BLaER1 treated with 17β-estradiol and CSF1 and Interleukin-3, amounts not matched to agents 10 nM and 100 nM (cell line): ENCODE data around the gene CPM.
"Not testable (repeated sequence)": the region's sequence is repeated elsewhere in the genome, so short reads cannot be mapped to it uniquely, and the experiment has no call there.

Experiments
- H3K27ac ChIP-seq, 11 experiments: shearing (Covaris generic); formaldehyde crosslinking; 2 replicates each; pipeline ENCODE4 v1.8.1; 2022
- H3K27me3 ChIP-seq, 11 experiments: shearing (Covaris generic); formaldehyde crosslinking; 2 replicates each; pipeline ENCODE4 v1.8.1; 2022
- H3K36me3 ChIP-seq, 11 experiments: shearing (Covaris generic); formaldehyde crosslinking; 2 replicates each; pipeline ENCODE4 v1.8.1; 2022
- H3K4me1 ChIP-seq, 10 experiments: shearing (Covaris generic); formaldehyde crosslinking; 2 replicates each; pipeline ENCODE4 v1.8.1; 2022
- H3K4me2 ChIP-seq, 11 experiments: shearing (Covaris generic); formaldehyde crosslinking; 2 replicates each; pipeline ENCODE4 v1.8.1; 2022
- H3K4me3 ChIP-seq, 10 experiments: shearing (Covaris generic); formaldehyde crosslinking; 2 replicates each; pipeline ENCODE4 v1.8.1; 2022
- H3K9ac ChIP-seq, 11 experiments: shearing (Covaris generic); formaldehyde crosslinking; 2 replicates each; pipeline ENCODE4 v1.8.1; 2022
- H3K9me3 ChIP-seq, 11 experiments: shearing (Covaris generic); formaldehyde crosslinking; replicated peaks in 1 of 11; 2 replicates each; pipeline ENCODE4 v1.8.1; 2022
- H4K20me1 ChIP-seq, 11 experiments: shearing (Covaris generic); formaldehyde crosslinking; 2 replicates each; pipeline ENCODE4 v1.8.1; 2022
- Cebpa-rat ChIP-seq, 11 experiments: shearing (Covaris generic); IDR thresholded peaks; 2 replicates each; pipeline ENCODE4 v1.8.1; 2022

Gene CPM

GRCh38 chr12:68827895-68828671 lies 104.9 kb downstream of the CPM start:
- peaks cover 94 to 99% (median 98%) of the 10 kb centered on the region in 11 experiments for H4K20me1 ChIP-seq
- H3K36me3 ChIP-seq, result peaks cover 96 to 99% (median 97%) of the 10 kb centered on the region in 11 experiments
- no peaks in the 10 kb centered on the region for H3K27me3 ChIP-seq
- TF ChIP-seq Cebpa-rat (IDR thresholded peaks at IDR 0.05), result no peak
- H3K4me3 ChIP-seq, result no peak overlapping the region
- H3K9me3 ChIP-seq, result no peaks in the 10 kb centered on the region
- H3K9ac ChIP-seq, result peak overlapping the region in 2 of 11 experiments; percentile 5 to 31; a peak in 1 of 22 replicates
- peaks cover 21 to 42% (median 30%) of the 10 kb centered on the region in 10 experiments; a peak in 17 of 20 replicates for H3K4me1 ChIP-seq
- peak overlapping the region in 4 of 11 experiments; percentile 27 to 45 (median 32); a peak in 7 of 22 replicates for H3K27ac ChIP-seq
- H3K4me2 ChIP-seq, result no peak overlapping the region

GRCh38 chr12:68825569-68826217 lies 107.3 kb downstream of the CPM start:
- Histone ChIP-seq H3K4me1 (peaks cover 21 to 54% (median 26%) of the 10 kb centered on the region in 10 experiments), H3K9me3 (no peaks in the 10 kb centered on the region), H3K4me3 (no peak overlapping the region), H3K9ac (peak overlapping the region in 2 of 11 experiments; percentile 1 to 24; a peak in 2 of 22 replicates), H3K27me3 (no peaks in the 10 kb centered on the region), H4K20me1 (peaks cover 95 to 100% (median 100%) of the 10 kb centered on the region in 11 experiments), H3K36me3 (peaks cover 99 to 100% (median 100%) of the 10 kb centered on the region in 11 experiments), H3K4me2 (no peak overlapping the region), H3K27ac (peak overlapping the region in 6 of 11 experiments; percentile 4 to 30 (median 17); a peak in 6 of 22 replicates)
- no peak for TF ChIP-seq Cebpa-rat (IDR thresholded peaks at IDR 0.05)

GRCh38 chr12:68824597-68825250 lies 108.2 kb downstream of the CPM start:
- TF ChIP-seq Cebpa-rat (IDR thresholded peaks at IDR 0.05), result no peak
- H3K36me3 ChIP-seq, result peaks cover 98 to 100% (median 100%) of the 10 kb centered on the region in 11 experiments
- H3K27ac ChIP-seq, result peak overlapping the region in 5 of 11 experiments; percentile 7 to 27 (median 22); a peak in 4 of 22 replicates
- no peaks in the 10 kb centered on the region for H3K9me3 ChIP-seq
- no peaks in the 10 kb centered on the region for H3K27me3 ChIP-seq
- peaks cover 25 to 54% (median 32%) of the 10 kb centered on the region in 10 experiments for H3K4me1 ChIP-seq
- H3K4me3 ChIP-seq, result no peak overlapping the region
- H3K9ac ChIP-seq, result peak overlapping the region in 2 of 11 experiments; percentile 1 to 11; a peak in 3 of 22 replicates
- peaks cover 94 to 100% (median 100%) of the 10 kb centered on the region in 11 experiments for H4K20me1 ChIP-seq
- 0 out of 22 replicates have a peak overlapping the region, but pooled peaks of 1 of the 11 experiments have one; percentile 5 for H3K4me2 ChIP-seq

DNA sequence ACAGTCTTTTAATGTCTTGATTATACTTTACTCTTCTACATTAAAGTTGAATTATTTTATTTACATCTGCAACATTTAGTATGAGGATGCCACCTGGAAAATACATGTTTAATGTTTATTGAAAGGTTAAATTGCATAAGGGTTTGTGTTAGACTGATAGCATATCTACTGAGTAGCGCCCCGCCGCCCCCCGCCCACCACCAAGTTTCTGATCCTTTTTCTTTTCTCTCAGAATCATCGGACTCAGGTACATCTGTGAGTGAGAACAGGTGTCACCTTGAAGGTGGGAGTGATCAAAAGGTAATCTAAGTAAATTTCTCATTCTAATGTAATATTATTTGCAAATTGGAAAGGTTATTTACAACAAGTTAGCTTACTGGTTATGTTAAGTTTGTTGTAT lies 108.8 kb downstream of the CPM start:
- no peak overlapping the region; a peak in 1 of 22 replicates for H3K9ac ChIP-seq
- peaks cover 31 to 59% (median 36%) of the 10 kb centered on the region in 10 experiments for H3K4me1 ChIP-seq
- H3K36me3 ChIP-seq, result peaks cover 98 to 100% (median 100%) of the 10 kb centered on the region in 11 experiments
- H3K4me2 ChIP-seq, result 0 out of 22 replicates have a peak overlapping the region, but pooled peaks of 1 of the 11 experiments have one; percentile 5
- no peak overlapping the region for H3K4me3 ChIP-seq
- TF ChIP-seq Cebpa-rat (IDR thresholded peaks at IDR 0.05), result no peak
- 0 out of 22 replicates have a peak overlapping the region, but pooled peaks of 1 of the 11 experiments have one; percentile 13 for H3K27ac ChIP-seq
- H3K27me3 ChIP-seq, result no peaks in the 10 kb centered on the region
- H3K9me3 ChIP-seq, result no peaks in the 10 kb centered on the region
- peaks cover 93 to 100% (median 100%) of the 10 kb centered on the region in 11 experiments for H4K20me1 ChIP-seq

- Histone ChIP-seq H3K4me1 (peaks cover 34 to 64% (median 40%) of the 10 kb centered on the region in 10 experiments), H3K9me3 (no peaks in the 10 kb centered on the region), H3K4me2 (peak overlapping the region in 2 of 11 experiments; percentile 0 to 4; a peak in 2 of 22 replicates), H3K27me3 (no peaks in the 10 kb centered on the region), H3K27ac (no peak overlapping the region), H3K4me3 (no peak overlapping the region), H3K9ac (no peak overlapping the region; a peak in 1 of 22 replicates), H4K20me1 (peaks cover 93 to 100% (median 100%) of the 10 kb centered on the region in 11 experiments), H3K36me3 (peaks cover 98 to 100% (median 100%) of the 10 kb centered on the region in 11 experiments)
- no peak for TF ChIP-seq Cebpa-rat (IDR thresholded peaks at IDR 0.05)
Observed at GRCh38 chr12:68823696-68824095, 109.3 kb downstream of the CPM start.

GRCh38 chr12:68821357-68822188 lies 111.4 kb downstream of the CPM start:
- Histone ChIP-seq H3K4me3 (0 out of 20 replicates have a peak overlapping the region, but pooled peaks of 1 of the 10 experiments have one; percentile 4), H3K4me1 (peaks cover 51 to 81% (median 55%) of the 10 kb centered on the region in 10 experiments), H3K27ac (peak overlapping the region in 10 of 11 experiments; percentile 3 to 61 (median 35); a peak in 14 of 22 replicates), H3K4me2 (peak overlapping the region; percentile 26 to 82 (median 46); a peak in 20 of 22 replicates), H4K20me1 (peaks cover 89 to 100% (median 98%) of the 10 kb centered on the region in 11 experiments), H3K36me3 (peaks cover 94 to 100% (median 96%) of the 10 kb centered on the region in 11 experiments), H3K9ac (peak overlapping the region in 8 of 11 experiments; percentile 18 to 50 (median 42); a peak in 13 of 22 replicates), H3K9me3 (no peaks in the 10 kb centered on the region), H3K27me3 (no peaks in the 10 kb centered on the region)
- no peak for TF ChIP-seq Cebpa-rat (IDR thresholded peaks at IDR 0.05)

- H3K4me3 ChIP-seq, result peak overlapping the region in 2 of 10 experiments; percentile 16 to 29; a peak in 2 of 20 replicates
- peaks cover 89 to 100% (median 98%) of the 10 kb centered on the region in 11 experiments for H4K20me1 ChIP-seq
- peaks cover 65 to 93% (median 72%) of the 10 kb centered on the region in 10 experiments for H3K4me1 ChIP-seq
- peaks cover 93 to 100% (median 96%) of the 10 kb centered on the region in 11 experiments for H3K36me3 ChIP-seq
- H3K9ac ChIP-seq, result peak overlapping the region in 8 of 11 experiments; percentile 1 to 50 (median 17); a peak in 11 of 22 replicates
- H3K4me2 ChIP-seq, result peak overlapping the region; percentile 37 to 82 (median 50)
- not testable (repeated sequence) for H3K9me3 ChIP-seq, H3K27me3 ChIP-seq
- peak overlapping the region in 7 of 11 experiments; percentile 5 to 43 (median 26); a peak in 7 of 22 replicates for H3K27ac ChIP-seq
Observed at GRCh38 chr12:68819481-68819880, 113.5 kb downstream of the CPM start.
